Lower leg skin (tissue), 3 donors: ENCODE results near the gene LDAF1.
"Not testable (repeated sequence)": the region's sequence is repeated elsewhere in the genome, so short reads cannot be mapped to it uniquely, and the experiment has no call there.

Experiments used
- CTCF ChIP-seq, 3 donors: fragments of 450-650 bp; IDR thresholded peaks; one replicate each; pipeline ENCODE4 v1.5.1; 2016; ENCODE audit warnings: antibody characterized with exemption in 3 of 3, mild to moderate bottlenecking in 3 of 3, moderate library complexity in 2 of 3
- POLR2A ChIP-seq, 2 donors: fragments of 450-650 bp; IDR thresholded peaks; one replicate each; pipeline ENCODE4 v1.6.1; 2016 to 2017; ENCODE audit warnings: antibody characterized with exemption in 2 of 2, mild to moderate bottlenecking in 1 of 2, moderate library complexity in 1 of 2

- TF ChIP-seq CTCF, POLR2A (IDR thresholded peaks at IDR 0.05): not testable (repeated sequence)
Observed at GRCh38 chr16:21170116-21170515, 11.6 kb downstream of the LDAF1 start.
